T-helper 2 cell treated with Interferon-gamma antibody and Interleukin-4, amounts not matched to agents 5 μg/mL and 100 μg/mL, for 36 hours (primary cell): ENCODE results near the gene FAM135A.
"Not testable (repeated sequence)": the region's sequence is repeated elsewhere in the genome, so short reads cannot be mapped to it uniquely, and the experiment has no call there.

Experiments used
- DNase-seq: peaks from one replicate; pipeline ENCODE4 v3.0.0; 2021; ENCODE audit warnings: low spot score
- H3K27ac Mint-ChIP-seq: one replicate; pipeline ENCODE4 v1.8.0; 2021; ENCODE audit warnings: mild to moderate bottlenecking, mixed read lengths
- H3K27me3 Mint-ChIP-seq: one replicate; pipeline ENCODE4 v1.8.0; 2021; ENCODE audit warnings: low read depth, mixed read lengths
- H3K36me3 Mint-ChIP-seq: one replicate; pipeline ENCODE4 v1.8.0; 2021; ENCODE audit warnings: low read depth, mixed read lengths
- H3K4me1 Mint-ChIP-seq: one replicate; pipeline ENCODE4 v1.8.0; 2021; ENCODE audit warnings: low read depth, mixed read lengths
- H3K4me3 Mint-ChIP-seq: one replicate; pipeline ENCODE4 v1.8.0; 2022; ENCODE audit warnings: mild to moderate bottlenecking, moderate library complexity, mixed read lengths
- H3K9me3 Mint-ChIP-seq: one replicate; pipeline ENCODE4 v1.8.0; 2021; ENCODE audit warnings: mixed read lengths

Gene FAM135A

DNA sequence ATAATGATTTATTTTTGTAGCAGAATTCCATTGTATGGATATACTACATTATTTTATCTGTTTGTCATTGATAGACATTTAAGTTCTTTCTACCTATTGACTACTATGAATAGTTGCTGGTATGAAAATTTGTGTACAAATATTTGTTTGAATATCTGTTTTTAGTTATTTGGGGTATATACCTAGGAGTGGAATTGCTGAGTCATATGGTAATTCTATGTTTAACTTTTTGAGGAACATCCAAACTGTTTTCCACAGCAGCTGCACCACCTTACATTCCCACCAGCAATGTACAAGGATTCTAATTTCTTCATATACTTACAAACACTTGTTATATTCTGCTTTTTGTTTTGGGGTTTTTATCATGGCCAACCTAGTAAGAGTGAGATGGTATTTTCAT, 97.3 kb downstream of the FAM135A start:
- Mint-ChIP-seq H3K9me3 (no peaks in the 10 kb centered on the region), H3K27ac (no peak overlapping the region), H3K4me3 (no peak overlapping the region), H3K4me1 (no peaks in the 10 kb centered on the region), H3K27me3 (no peaks in the 10 kb centered on the region), H3K36me3 (peaks cover 2% of the 10 kb centered on the region)
- no peak for DNase-seq

DNA sequence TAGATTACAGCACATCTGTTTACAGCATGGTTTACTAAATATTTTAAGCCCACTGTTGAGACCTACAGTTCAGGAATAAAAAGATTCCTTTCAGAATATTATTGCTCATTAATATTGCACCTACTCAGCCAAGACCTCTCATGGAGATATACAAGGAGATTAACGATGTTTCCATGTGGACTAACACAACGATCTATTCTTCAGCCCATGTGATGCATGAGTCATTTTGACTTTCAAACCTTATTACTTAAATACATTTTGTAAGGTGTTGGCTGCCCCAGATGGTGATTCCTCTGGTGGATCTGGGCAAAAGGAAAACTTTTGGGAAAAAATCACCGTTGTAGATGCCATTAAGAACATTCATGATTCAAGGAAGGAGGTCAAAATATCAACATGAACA, 105.4 kb downstream of the FAM135A start:
- Mint-ChIP-seq H3K4me3 (no peak overlapping the region), H3K27me3 (peaks cover 2% of the 10 kb centered on the region), H3K4me1 (peaks cover 3% of the 10 kb centered on the region), H3K36me3 (no peaks in the 10 kb centered on the region), H3K9me3 (no peaks in the 10 kb centered on the region), H3K27ac (no peak overlapping the region)
- DNase-seq, result no peak

DNA sequence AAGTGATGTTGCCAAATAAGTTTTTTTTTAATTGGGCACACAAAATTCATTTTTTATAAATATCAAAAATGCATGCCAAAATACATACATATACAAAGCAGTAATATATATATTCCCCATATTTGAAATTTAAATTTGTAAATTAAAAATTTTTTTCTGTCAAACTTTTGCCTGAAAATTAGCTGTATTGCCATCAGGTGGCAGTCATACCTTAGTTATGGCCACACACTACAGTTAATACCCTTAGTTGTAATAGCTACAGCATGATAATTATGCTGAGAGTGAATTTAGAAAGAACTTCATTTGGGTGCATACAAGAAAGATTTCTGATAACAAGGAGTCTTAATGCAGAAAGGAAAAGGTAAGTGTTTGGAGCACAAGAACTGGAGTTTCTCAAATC, 107.3 kb downstream of the FAM135A start:
- Mint-ChIP-seq H3K36me3 (no peaks in the 10 kb centered on the region), H3K27ac (no peak overlapping the region), H3K4me1 (peaks cover 3% of the 10 kb centered on the region), H3K9me3 (no peaks in the 10 kb centered on the region), H3K4me3 (no peak overlapping the region), H3K27me3 (peaks cover 2% of the 10 kb centered on the region)
- no peak for DNase-seq

DNA sequence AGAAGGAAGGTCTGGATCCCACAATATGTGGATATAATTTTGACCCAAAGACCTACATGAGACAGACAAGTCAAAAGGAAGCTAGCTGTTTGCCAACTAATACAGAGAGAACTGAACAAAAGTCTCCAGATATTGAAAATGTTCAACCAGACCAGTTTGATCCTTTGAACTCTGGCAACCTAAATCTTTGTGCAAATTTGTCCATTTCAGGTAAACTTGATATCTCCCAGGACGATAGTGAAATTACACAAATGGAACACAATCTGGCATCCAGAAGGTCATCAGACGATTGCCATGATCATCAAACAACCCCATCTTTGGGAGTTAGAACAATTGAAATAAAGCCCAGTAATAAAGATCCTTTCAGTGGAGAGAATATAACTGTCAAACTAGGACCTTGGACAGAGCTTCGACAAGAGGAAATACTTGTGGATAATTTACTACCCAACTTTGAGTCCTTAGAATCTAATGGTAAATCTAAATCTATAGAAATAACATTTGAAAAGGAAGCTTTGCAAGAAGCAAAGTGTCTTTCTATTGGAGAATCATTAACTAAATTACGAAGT, 111.5 kb downstream of the FAM135A start:
- H3K36me3 Mint-ChIP-seq, result no peaks in the 10 kb centered on the region
- no peak overlapping the region for H3K27ac Mint-ChIP-seq
- no peaks in the 10 kb centered on the region for H3K4me1 Mint-ChIP-seq

DNA sequence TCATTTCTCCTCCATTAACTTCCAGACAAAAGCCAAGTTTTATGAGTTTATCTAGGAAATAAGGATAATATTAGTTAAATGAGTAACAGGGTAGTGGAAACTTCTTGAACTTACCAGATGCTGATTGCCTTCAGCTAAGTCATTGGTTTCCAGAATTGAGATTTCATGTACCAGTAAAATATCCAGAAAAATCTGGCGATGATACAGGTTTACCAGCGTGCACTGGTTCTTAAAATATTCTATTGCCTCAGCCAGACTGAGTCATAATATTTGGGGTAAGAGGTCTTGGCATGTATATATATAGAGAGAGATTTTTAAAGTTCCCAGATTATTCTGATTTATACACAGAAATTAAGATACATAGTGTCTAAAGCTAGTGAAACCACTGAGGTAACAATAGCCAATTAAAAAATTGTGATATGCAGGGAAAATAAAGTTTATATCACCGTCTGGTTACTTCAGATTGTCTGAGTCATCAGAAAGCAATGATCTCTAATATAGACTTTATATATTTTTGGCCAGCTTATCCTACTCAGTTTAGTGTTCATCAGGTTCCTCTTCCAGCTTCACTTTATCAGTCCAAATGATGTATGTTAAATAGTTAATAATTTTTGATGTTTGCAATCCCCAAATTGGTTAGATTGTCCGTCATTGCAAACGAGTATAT, 113.9 kb downstream of the FAM135A start:
- no peaks in the 10 kb centered on the region for H3K36me3 Mint-ChIP-seq
- H3K27ac Mint-ChIP-seq, result no peak overlapping the region

More for the DNA sequence above, 111.5 kb downstream of the FAM135A start:
- Mint-ChIP-seq H3K4me3 (no peak overlapping the region), H3K27me3 (no peaks in the 10 kb centered on the region), H3K9me3 (no peaks in the 10 kb centered on the region)
- DNase-seq, result no peak

DNA sequence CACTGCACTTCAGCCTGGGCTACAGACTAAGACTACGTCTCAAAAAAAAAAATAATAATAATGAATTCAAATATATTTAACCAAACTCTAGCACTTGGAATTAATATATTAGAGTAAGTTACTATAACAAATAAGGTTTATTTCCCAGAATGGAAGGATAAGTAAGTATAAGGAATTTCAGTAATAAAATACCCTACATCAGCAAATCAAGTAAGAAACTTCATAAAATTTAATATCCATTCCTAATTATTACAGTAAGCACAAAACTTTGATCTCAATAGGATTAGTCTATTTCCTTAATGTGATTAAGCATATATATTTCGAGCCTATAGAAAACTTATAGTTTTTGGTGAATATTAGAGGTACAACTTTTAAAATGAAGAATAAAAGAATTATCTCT, 116.7 kb downstream of the FAM135A start:
- no peak overlapping the region for H3K4me3 Mint-ChIP-seq
- no peaks in the 10 kb centered on the region for H3K27me3 Mint-ChIP-seq
- no peaks in the 10 kb centered on the region for H3K9me3 Mint-ChIP-seq
- no peak overlapping the region for H3K27ac Mint-ChIP-seq
- no peak for DNase-seq
- H3K36me3 Mint-ChIP-seq, result no peaks in the 10 kb centered on the region
- no peaks in the 10 kb centered on the region for H3K4me1 Mint-ChIP-seq

More for the DNA sequence above, 113.9 kb downstream of the FAM135A start:
- no peak overlapping the region for H3K4me3 Mint-ChIP-seq
- no peaks in the 10 kb centered on the region for H3K9me3 Mint-ChIP-seq
- no peaks in the 10 kb centered on the region for H3K27me3 Mint-ChIP-seq
- H3K4me1 Mint-ChIP-seq, result no peaks in the 10 kb centered on the region
- DNase-seq, result no peak

DNA sequence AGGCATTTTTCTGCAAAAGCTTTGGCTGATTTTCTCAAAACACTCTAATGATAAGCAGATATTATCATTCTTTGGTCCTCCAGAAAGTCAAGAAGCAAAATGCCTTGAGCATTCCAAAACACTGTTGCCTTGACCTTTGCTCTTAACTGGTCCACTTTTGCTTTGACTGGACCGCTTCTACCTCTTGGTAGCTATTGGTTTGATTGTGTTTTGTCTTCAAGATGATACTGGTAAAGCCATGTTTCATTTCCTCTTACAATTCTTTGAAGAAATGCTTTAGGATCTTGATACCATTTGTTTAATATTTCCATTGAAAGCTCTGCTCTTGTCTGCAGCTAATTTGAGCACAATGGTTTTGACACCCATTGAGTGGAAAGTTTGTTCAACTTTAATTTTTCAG, 117.8 kb downstream of the FAM135A start:
- no peaks in the 10 kb centered on the region for H3K36me3 Mint-ChIP-seq
- H3K4me3 Mint-ChIP-seq, result no peak overlapping the region
- no peak for DNase-seq
- no peaks in the 10 kb centered on the region for H3K27me3 Mint-ChIP-seq
- no peaks in the 10 kb centered on the region for H3K4me1 Mint-ChIP-seq
- H3K9me3 Mint-ChIP-seq, result no peaks in the 10 kb centered on the region
- no peak overlapping the region for H3K27ac Mint-ChIP-seq

DNA sequence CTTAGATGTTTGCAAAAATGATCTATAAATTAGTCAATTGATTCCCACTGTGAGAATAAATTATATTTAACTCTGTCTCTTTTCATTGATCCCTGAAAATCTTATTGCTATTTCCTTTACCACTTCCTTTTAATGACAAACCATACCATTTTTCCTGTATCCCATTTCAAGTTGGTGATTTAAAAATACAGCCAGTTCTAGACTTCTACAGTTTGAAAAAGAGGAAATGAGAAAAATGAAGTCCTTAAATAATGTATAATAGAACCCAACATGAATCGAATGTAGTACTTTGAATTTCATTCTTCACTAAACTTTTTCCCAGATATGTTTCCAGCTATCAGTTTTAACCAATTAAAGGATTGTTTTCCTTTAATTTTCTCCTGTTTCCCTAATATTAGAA, 124.0 kb downstream of the FAM135A start:
- no peak overlapping the region for H3K27ac Mint-ChIP-seq
- H3K9me3 Mint-ChIP-seq, result no peaks in the 10 kb centered on the region
- H3K4me3 Mint-ChIP-seq, result no peak overlapping the region
- H3K27me3 Mint-ChIP-seq, result no peaks in the 10 kb centered on the region
- H3K4me1 Mint-ChIP-seq, result peaks cover 5% of the 10 kb centered on the region
- no peaks in the 10 kb centered on the region for H3K36me3 Mint-ChIP-seq
- DNase-seq, result no peak

DNA sequence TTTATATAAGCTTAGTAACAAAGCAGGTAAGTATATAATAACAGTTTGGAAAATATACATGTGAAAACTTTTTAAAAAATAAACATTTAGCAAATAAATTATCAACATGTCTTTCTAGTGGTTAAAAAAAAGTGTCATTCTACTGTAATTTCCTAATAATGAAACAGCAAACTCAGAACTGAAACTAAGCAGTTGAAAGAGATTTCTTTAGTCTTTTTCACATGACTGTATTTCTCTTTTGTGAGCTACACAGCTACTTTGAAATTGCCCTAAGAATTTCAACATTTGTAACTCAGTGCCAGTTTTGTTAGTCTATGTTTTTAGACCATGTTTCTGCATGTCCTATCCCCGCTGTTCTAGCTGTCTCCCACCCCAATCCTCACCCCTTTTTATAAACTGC, 125.1 kb downstream of the FAM135A start:
- no peak for DNase-seq
- no peak overlapping the region for H3K27ac Mint-ChIP-seq
- peaks cover 5% of the 10 kb centered on the region for H3K4me1 Mint-ChIP-seq
- no peaks in the 10 kb centered on the region for H3K36me3 Mint-ChIP-seq
- no peak overlapping the region for H3K4me3 Mint-ChIP-seq
- H3K9me3 Mint-ChIP-seq, result no peaks in the 10 kb centered on the region
- no peaks in the 10 kb centered on the region for H3K27me3 Mint-ChIP-seq

DNA sequence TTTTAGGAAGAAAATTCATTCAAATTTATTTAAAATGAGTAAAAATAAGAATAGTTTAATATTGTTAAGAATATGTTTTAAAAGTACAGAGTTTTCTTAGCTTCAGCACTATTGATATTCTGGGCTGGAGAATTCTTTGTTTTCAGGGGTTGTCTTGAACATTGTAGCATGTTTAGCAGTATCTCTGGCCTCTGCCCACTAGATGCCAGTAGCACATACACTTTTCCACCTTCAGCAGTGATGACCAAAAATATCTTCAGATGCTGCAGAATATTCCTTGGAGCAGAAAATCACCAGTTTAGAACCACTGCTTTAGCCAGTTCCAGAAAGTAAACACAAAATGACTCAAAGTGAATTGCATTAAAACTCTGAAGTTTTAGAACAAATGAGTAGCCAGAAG, 134.0 kb downstream of the FAM135A start:
- H3K27me3 Mint-ChIP-seq, result no peaks in the 10 kb centered on the region
- H3K36me3 Mint-ChIP-seq, result no peaks in the 10 kb centered on the region
- no peaks in the 10 kb centered on the region for H3K4me1 Mint-ChIP-seq
- no peak overlapping the region for H3K4me3 Mint-ChIP-seq
- no peaks in the 10 kb centered on the region for H3K9me3 Mint-ChIP-seq
- no peak overlapping the region for H3K27ac Mint-ChIP-seq
- DNase-seq, result no peak

DNA sequence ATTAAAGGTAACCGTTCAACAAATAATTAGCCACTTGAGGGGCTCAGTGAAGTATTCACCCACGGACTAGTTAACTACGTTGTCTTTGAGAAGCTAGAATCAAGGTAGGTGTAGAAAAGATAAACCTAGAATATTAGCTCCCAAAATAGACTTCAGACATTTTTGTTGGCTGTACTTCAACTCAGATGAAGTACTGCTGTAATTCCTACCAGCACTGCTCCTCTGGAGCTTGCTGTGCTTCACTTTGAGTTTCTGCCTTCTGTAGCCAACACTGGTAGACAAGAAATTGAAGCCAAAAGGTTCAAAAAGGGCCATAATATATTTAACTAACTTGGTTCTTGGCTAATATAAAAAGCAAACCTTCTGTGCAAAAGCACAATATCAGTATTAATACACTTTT, 134.6 kb downstream of the FAM135A start:
- Mint-ChIP-seq H3K4me3 (no peak overlapping the region), H3K36me3 (no peaks in the 10 kb centered on the region), H3K27ac (no peak overlapping the region), H3K4me1 (no peaks in the 10 kb centered on the region), H3K27me3 (no peaks in the 10 kb centered on the region), H3K9me3 (no peaks in the 10 kb centered on the region)
- DNase-seq, result no peak

DNA sequence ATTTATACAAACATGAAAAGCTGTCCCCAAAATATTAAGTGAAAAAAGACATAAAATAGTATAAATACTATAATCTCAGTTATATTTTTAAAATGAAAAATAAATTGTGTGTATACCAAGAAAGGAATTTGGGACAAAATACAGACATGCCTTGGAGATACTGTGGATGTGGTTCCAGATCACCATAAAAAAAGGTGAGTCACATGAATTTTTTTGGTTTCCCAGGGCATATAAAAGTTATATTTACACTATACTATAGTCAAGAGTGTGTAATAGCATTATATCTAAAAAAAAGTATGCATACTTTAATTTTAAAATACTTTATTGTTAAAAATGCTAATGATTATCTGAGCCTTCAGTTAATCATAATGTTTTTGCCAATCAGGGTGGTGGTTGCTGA, 136.0 kb downstream of the FAM135A start:
- Mint-ChIP-seq H3K27ac (no peak overlapping the region), H3K27me3 (no peaks in the 10 kb centered on the region), H3K4me1 (no peaks in the 10 kb centered on the region), H3K9me3 (no peaks in the 10 kb centered on the region), H3K4me3 (no peak overlapping the region), H3K36me3 (no peaks in the 10 kb centered on the region)
- DNase-seq, result no peak

DNA sequence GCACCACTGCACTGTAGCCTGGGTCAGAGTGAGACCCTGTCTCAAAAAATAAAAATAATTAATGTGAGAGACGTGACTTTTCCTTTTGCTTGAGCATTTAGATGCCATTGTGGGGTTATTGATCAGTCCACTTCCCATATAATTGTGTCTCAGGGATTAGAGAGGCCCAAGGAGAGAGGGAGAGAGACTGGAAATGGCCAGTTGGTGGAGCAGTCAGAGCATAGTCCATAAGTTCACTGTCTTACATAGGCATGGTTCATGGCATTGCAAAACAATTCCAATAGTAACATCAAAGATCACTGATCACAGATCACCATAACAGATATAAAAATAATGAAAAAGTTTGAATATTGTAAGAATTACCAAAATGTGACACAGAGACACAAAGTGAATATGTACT, 138.3 kb downstream of the FAM135A start:
- Mint-ChIP-seq H3K27me3 (no peaks in the 10 kb centered on the region), H3K9me3 (no peaks in the 10 kb centered on the region), H3K36me3 (no peaks in the 10 kb centered on the region), H3K4me1 (no peaks in the 10 kb centered on the region), H3K27ac (no peak overlapping the region), H3K4me3 (no peak overlapping the region)
- no peak for DNase-seq

DNA sequence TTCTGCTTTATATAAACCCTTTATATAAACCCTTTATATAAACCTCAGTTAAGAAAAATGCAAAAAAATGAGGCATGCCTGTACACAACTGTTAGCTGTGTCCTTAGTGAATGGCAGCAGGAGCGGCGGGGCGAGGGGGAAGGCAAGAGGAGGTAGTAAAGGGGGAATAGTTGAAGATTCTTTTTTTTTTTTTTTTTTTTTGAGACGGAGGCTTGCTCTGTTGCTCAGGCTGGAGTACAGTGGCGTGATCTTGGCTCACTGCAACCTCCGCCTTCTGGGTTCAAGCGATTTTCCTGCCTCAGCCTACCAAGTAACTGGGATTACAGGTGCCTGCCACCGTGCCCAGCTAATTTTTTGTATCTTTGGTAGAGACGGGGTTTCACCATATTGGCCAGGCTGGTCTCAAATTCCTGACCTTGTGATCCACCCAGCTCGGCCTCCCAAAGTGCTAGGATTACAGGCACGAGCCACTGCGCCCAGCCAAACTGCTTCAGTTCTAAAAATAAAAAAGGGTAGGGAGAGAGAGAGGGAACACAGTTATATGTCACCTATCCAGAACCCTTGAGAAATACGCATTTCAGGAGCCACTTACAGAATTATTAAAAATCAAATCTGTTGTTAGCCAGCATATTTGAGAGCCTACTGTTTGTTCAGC, 139.1 kb downstream of the FAM135A start:
- H3K36me3 Mint-ChIP-seq, H3K27me3 Mint-ChIP-seq, H3K4me3 Mint-ChIP-seq, H3K4me1 Mint-ChIP-seq, DNase-seq, H3K27ac Mint-ChIP-seq, H3K9me3 Mint-ChIP-seq: not testable (repeated sequence)

DNA sequence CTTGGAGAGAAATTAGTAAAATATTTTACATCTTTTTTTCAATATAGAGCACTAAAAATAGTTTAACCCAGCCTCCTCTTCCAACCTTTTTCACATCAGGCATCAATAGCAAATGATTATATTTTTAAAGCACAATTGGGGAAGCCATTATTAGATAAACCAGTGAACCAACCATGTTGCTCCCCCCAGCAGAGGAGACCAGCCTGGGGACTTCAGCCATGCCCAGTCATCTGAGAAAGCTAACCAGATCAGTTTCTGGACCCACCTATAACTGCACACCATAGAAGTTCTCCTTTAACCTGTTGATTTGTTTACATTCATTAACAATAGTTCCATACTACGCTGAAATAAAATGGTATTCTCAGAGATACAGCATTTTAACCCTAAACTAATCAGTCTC, 139.7 kb downstream of the FAM135A start:
- Mint-ChIP-seq H3K27me3 (no peaks in the 10 kb centered on the region), H3K36me3 (no peaks in the 10 kb centered on the region), H3K4me3 (no peak overlapping the region), H3K9me3 (no peaks in the 10 kb centered on the region), H3K4me1 (peaks cover 9% of the 10 kb centered on the region), H3K27ac (no peak overlapping the region)
- DNase-seq, result no peak
